H9 (cell line): ENCODE results near the gene CTIF. TPM values are rescaled to one million over a fixed set of nuclear protein-coding genes. Genes with fewer than 3 reads are reported as not detected.

Source experiments
- DNase-seq: peaks from one replicate; pipeline ENCODE4 v3.0.0-alpha.2; 2017
- H2AFZ ChIP-seq: one replicate; pipeline ENCODE4 v1.6.1; 2013; ENCODE audit warnings: mild to moderate bottlenecking, low read length, control low read depth, moderate library complexity
- H2AK5ac ChIP-seq: 2 replicates; pipeline ENCODE4 v1.6.1; 2013; ENCODE audit warnings: low read length, control low read depth, mixed read lengths; ENCODE audit not compliant: insufficient read length
- H2BK120ac ChIP-seq: one replicate; pipeline ENCODE4 v1.6.1; 2013; ENCODE audit warnings: low read depth, mild to moderate bottlenecking, low read length, control low read depth, inconsistent platforms; ENCODE audit not compliant: poor library complexity, severe bottlenecking
- H2BK12ac ChIP-seq: 2 replicates; pipeline ENCODE4 v1.6.1; 2013; ENCODE audit warnings: low read length, control low read depth, mixed read lengths, low read depth; ENCODE audit not compliant: insufficient read length
- H2BK15ac ChIP-seq: 2 replicates; pipeline ENCODE4 v1.6.1; 2013; ENCODE audit warnings: low read depth, low read length, control low read depth
- H2BK20ac ChIP-seq: one replicate; pipeline ENCODE4 v1.6.1; 2013; ENCODE audit warnings: low read depth, mild to moderate bottlenecking, low read length, control low read depth, inconsistent platforms; ENCODE audit not compliant: poor library complexity, severe bottlenecking
- H2BK5ac ChIP-seq: 2 replicates; pipeline ENCODE4 v1.6.1; 2013; ENCODE audit warnings: low read length, control low read depth, mixed read lengths; ENCODE audit not compliant: insufficient read length
- H3K14ac ChIP-seq: 2 replicates; pipeline ENCODE4 v1.6.1; 2013; ENCODE audit warnings: low read length, control low read depth; ENCODE audit not compliant: insufficient read depth
- H3K18ac ChIP-seq: 2 replicates; pipeline ENCODE4 v1.6.1; 2013; ENCODE audit warnings: low read depth, mild to moderate bottlenecking, mixed read lengths, low read length, control low read depth; ENCODE audit not compliant: insufficient read length
- H3K23ac ChIP-seq: 2 replicates; pipeline ENCODE4 v1.6.1; 2013; ENCODE audit warnings: low read length, control low read depth, mixed read lengths, low read depth; ENCODE audit not compliant: insufficient read length
- H3K23me2 ChIP-seq: 2 replicates; pipeline ENCODE4 v1.6.1; 2013; ENCODE audit warnings: low read depth, mild to moderate bottlenecking, mixed read lengths, low read length, control low read depth; ENCODE audit not compliant: insufficient read length, poor library complexity, severe bottlenecking
- H3K27ac ChIP-seq: 2 replicates; pipeline ENCODE4 v1.5.1; 2013; ENCODE audit warnings: low read length, control low read depth, mixed read lengths, low read depth; ENCODE audit not compliant: insufficient read length
- H3K27me3 ChIP-seq: 2 replicates; pipeline ENCODE4 v1.6.1; 2013; ENCODE audit warnings: low read length, control low read depth, inconsistent platforms; ENCODE audit not compliant: insufficient read depth
- H3K4ac ChIP-seq: 2 replicates; pipeline ENCODE4 v1.6.1; 2013; ENCODE audit warnings: low read depth, mild to moderate bottlenecking, control low read depth, inconsistent platforms, low read length, moderate library complexity
- H3K4me1 ChIP-seq: 2 replicates; pipeline ENCODE4 v1.6.1; 2013; ENCODE audit warnings: low read length, control low read depth, inconsistent platforms; ENCODE audit not compliant: insufficient read depth
- H3K4me2 ChIP-seq: 2 replicates; pipeline ENCODE4 v1.6.1; 2013; ENCODE audit warnings: low read length, control low read depth, mixed read lengths; ENCODE audit not compliant: insufficient read length, insufficient read depth
- H3K56ac ChIP-seq: 2 replicates; pipeline ENCODE4 v1.6.1; 2013; ENCODE audit warnings: low read depth, mild to moderate bottlenecking, mixed read lengths, low read length, control low read depth; ENCODE audit not compliant: insufficient read length
- H3K79me1 ChIP-seq: 2 replicates; pipeline ENCODE4 v1.6.1; 2013; ENCODE audit warnings: low read depth, mild to moderate bottlenecking, moderate library complexity, low read length, control low read depth, inconsistent platforms; ENCODE audit not compliant: insufficient read depth, poor library complexity, severe bottlenecking
- H3K79me2 ChIP-seq: 2 replicates; pipeline ENCODE4 v1.6.1; 2013; ENCODE audit warnings: low read length, control low read depth, inconsistent platforms; ENCODE audit not compliant: insufficient read depth
- H3K9ac ChIP-seq: 2 replicates; pipeline ENCODE4 v1.6.1; 2013; ENCODE audit warnings: low read length, control low read depth, mixed read lengths; ENCODE audit not compliant: insufficient read length; ENCODE audit errors: extremely low read depth
- H3K9me3 ChIP-seq: one replicate; pipeline ENCODE4 v1.6.1; 2013; ENCODE audit warnings: low read depth, low read length, inconsistent platforms; ENCODE audit not compliant: control insufficient read depth
- H3T11ph ChIP-seq: one replicate; pipeline ENCODE4 v1.6.1; 2013; ENCODE audit warnings: mild to moderate bottlenecking, low read length, control low read depth, inconsistent platforms
- H4K20me1 ChIP-seq: one replicate; pipeline ENCODE4 v1.6.1; 2013; ENCODE audit not compliant: control insufficient read depth, insufficient read length, insufficient read depth
- H4K5ac ChIP-seq: 2 replicates; pipeline ENCODE4 v1.6.1; 2013; ENCODE audit warnings: low read depth, mild to moderate bottlenecking, mixed read lengths, low read length, control low read depth; ENCODE audit not compliant: insufficient read length
- H4K8ac ChIP-seq: replicated peaks from 2 replicates; pipeline ENCODE4 v1.6.1; 2013; ENCODE audit warnings: low read length, control low read depth, mixed read lengths, low read depth; ENCODE audit not compliant: insufficient read length
- H4K91ac ChIP-seq: 2 replicates; pipeline ENCODE4 v1.6.1; 2013; ENCODE audit warnings: low read depth, mild to moderate bottlenecking, moderate library complexity, mixed read lengths, low read length, control low read depth; ENCODE audit not compliant: insufficient read length
- H3K27ac Mint-ChIP-seq, 3 experiments: 2 replicates in 2 of 3; 3 replicates in 1 of 3; pipeline ENCODE4 v1.8.0; 2020 to 2021; ENCODE audit warnings: mixed read lengths in 3 of 3, mild to moderate bottlenecking in 1 of 3, moderate library complexity in 1 of 3
- H3K27me3 Mint-ChIP-seq: 2 replicates; pipeline ENCODE4 v1.8.0; 2021; ENCODE audit warnings: low read depth, mild to moderate bottlenecking, moderate library complexity, mixed read lengths
- H3K36me3 Mint-ChIP-seq, 3 experiments: 2 replicates in 2 of 3; 3 replicates in 1 of 3; pipeline ENCODE4 v1.8.0; 2020 to 2021; ENCODE audit warnings: low read depth in 3 of 3, mixed read lengths in 3 of 3; ENCODE audit not compliant: insufficient read depth in 1 of 3
- H3K4me1 Mint-ChIP-seq, 2 experiments: 2 replicates each; pipeline ENCODE4 v1.8.0; 2020; ENCODE audit warnings: mixed read lengths in 2 of 2
- H3K4me3 Mint-ChIP-seq, 2 experiments: 2 replicates in 1 of 2; 3 replicates in 1 of 2; pipeline ENCODE4 v1.8.0; 2020 to 2021; ENCODE audit warnings: mild to moderate bottlenecking in 2 of 2, mixed read lengths in 2 of 2, moderate library complexity in 1 of 2
- H3K9me3 Mint-ChIP-seq, 2 experiments: 2 replicates in 1 of 2; 3 replicates in 1 of 2; pipeline ENCODE4 v1.8.0; 2020; ENCODE audit warnings: mild to moderate bottlenecking in 2 of 2, mixed read lengths in 2 of 2, moderate library complexity in 1 of 2
- WGBS: extraction: QIAGEN DNeasy Blood & Tissue Kit; methylation state at CpG from one replicate; pipeline ENCODE4 v1.1.7; 2013; ENCODE audit warnings: missing lambda C conversion rate, low lambda C conversion rate, mixed read lengths; ENCODE audit not compliant: insufficient read length; ENCODE audit errors: extremely low coverage; 5-methylcytosine and 5-hydroxymethylcytosine counted together
- total RNA-seq: library from RNA; stranded (reverse); gene quantifications from 2 replicates; pipeline ENCODE4 v1.2.1, GENCODE V29; 2021
- TF ChIP-seq, protein P1 (sequence below): fragments of 200-600 bp; sonication (generic); conservative IDR thresholded peaks from 3 replicates; pipeline ENCODE4 v1.8.0; 2021; ENCODE audit warnings: antibody characterized with exemption, mild to moderate bottlenecking

CTIF gene
- total RNA-seq, 1 experiment from 2014 or later = 15.8 TPM

DNA sequence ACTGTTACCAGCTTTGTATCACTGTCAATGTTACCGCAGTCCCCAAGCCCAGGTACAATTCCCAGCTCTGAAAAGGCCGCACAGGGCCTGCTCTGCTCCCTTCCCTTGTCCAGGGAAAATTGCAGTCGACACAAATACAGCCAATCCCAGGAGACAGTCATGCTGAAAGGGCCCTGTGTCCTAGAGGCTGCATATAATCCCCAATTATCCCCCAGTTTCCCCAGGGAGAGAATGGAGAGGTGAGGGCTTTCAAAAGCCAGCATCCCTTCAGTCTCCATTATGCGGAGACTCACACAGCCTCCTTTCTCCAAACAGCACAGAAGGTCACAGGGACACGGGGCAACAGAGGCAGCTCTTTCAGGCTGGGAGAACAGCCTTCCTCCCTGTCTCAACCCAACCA lies 17.1 kb upstream of the CTIF start:
- no peaks in the 10 kb centered on the region; a peak in 1 of 7 replicates for H3K36me3 Mint-ChIP-seq
- Histone ChIP-seq H2BK20ac (no peak overlapping the region), H3K14ac (no peak overlapping the region), H2BK120ac (no peak overlapping the region), H2AK5ac (no peak overlapping the region), H2BK15ac (no peak overlapping the region), H3K4ac (no peak overlapping the region), H3T11ph (no peak overlapping the region), H3K23me2 (no peaks in the 10 kb centered on the region), H3K4me1 (no peaks in the 10 kb centered on the region), H3K9me3 (no peaks in the 10 kb centered on the region), H2AFZ (no peak overlapping the region), H4K91ac (no peak overlapping the region), H3K9ac (no peak overlapping the region), H3K23ac (no peak overlapping the region), H3K27ac (no peak overlapping the region), H3K79me1 (no peaks in the 10 kb centered on the region), H2BK5ac (no peak overlapping the region), H4K8ac (no peak overlapping the region), H4K5ac (no peak overlapping the region), H3K56ac (no peak overlapping the region), H3K27me3 (no peaks in the 10 kb centered on the region), H2BK12ac (no peak overlapping the region), H4K20me1 (no peaks in the 10 kb centered on the region), H3K18ac (no peak overlapping the region), H3K4me2 (no peak overlapping the region), H3K79me2 (no peaks in the 10 kb centered on the region)
- peaks cover 22% of the 10 kb centered on the region for H3K27me3 Mint-ChIP-seq
- H3K4me1 Mint-ChIP-seq = peaks cover 2% of the 10 kb centered on the region in 2 experiments; a peak in 2 of 4 replicates
- TF ChIP-seq, protein P1, sequence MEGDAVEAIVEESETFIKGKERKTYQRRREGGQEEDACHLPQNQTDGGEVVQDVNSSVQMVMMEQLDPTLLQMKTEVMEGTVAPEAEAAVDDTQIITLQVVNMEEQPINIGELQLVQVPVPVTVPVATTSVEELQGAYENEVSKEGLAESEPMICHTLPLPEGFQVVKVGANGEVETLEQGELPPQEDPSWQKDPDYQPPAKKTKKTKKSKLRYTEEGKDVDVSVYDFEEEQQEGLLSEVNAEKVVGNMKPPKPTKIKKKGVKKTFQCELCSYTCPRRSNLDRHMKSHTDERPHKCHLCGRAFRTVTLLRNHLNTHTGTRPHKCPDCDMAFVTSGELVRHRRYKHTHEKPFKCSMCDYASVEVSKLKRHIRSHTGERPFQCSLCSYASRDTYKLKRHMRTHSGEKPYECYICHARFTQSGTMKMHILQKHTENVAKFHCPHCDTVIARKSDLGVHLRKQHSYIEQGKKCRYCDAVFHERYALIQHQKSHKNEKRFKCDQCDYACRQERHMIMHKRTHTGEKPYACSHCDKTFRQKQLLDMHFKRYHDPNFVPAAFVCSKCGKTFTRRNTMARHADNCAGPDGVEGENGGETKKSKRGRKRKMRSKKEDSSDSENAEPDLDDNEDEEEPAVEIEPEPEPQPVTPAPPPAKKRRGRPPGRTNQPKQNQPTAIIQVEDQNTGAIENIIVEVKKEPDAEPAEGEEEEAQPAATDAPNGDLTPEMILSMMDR = no peak
- no peak overlapping the region for H3K27ac Mint-ChIP-seq
- WGBS = no CpG with 5 or more reads among the region's 5 CpGs
- no peaks in the 10 kb centered on the region; a peak in 1 of 5 replicates for H3K9me3 Mint-ChIP-seq
- no peak for DNase-seq
- H3K4me3 Mint-ChIP-seq = no peak overlapping the region
